HG02973 (cell line): ENCODE measurements around the gene RERG.

Source experiments
- ATAC-seq: cut with Tn5 transposase; IDR thresholded peaks from one replicate; pipeline ENCODE4 v1.9.1; 2021; ENCODE audit warnings: moderate library complexity; ENCODE audit not compliant: unreplicated experiment

The RERG gene

GRCh38 chr12:15192720-15193119 lies 28.5 kb downstream of the RERG start:
- no peak for ATAC-seq

- ATAC-seq: no peak
Measured at GRCh38 chr12:15188127-15188526, 33.1 kb downstream of the RERG start.

- ATAC-seq: no peak
Measured at GRCh38 chr12:15186597-15186996, 34.6 kb downstream of the RERG start.

GRCh38 chr12:15184484-15184883 lies 36.7 kb downstream of the RERG start:
- ATAC-seq: no peak

- ATAC-seq: no peak
Measured at GRCh38 chr12:15183821-15184220, 37.4 kb downstream of the RERG start.

GRCh38 chr12:15181017-15181683 lies 40.1 kb downstream of the RERG start:
- no peak for ATAC-seq

GRCh38 chr12:15180325-15180724 lies 40.9 kb downstream of the RERG start:
- no peak for ATAC-seq

- ATAC-seq: no peak
Measured at GRCh38 chr12:15179672-15180071, 41.5 kb downstream of the RERG start.

- ATAC-seq: no peak
Measured at GRCh38 chr12:15173142-15173541, 48.1 kb downstream of the RERG start.

- ATAC-seq: no peak
Measured at GRCh38 chr12:15172060-15172822, 49.0 kb downstream of the RERG start.

GRCh38 chr12:15171012-15171655 lies 50.1 kb downstream of the RERG start:
- no peak for ATAC-seq

GRCh38 chr12:15168026-15168678 lies 53.1 kb downstream of the RERG start:
- ATAC-seq: no peak

GRCh38 chr12:15165012-15165659 lies 56.1 kb downstream of the RERG start:
- no peak for ATAC-seq

- ATAC-seq: no peak
Measured at GRCh38 chr12:15163030-15163976, 57.9 kb downstream of the RERG start.

- ATAC-seq: no peak
Measured at GRCh38 chr12:15158083-15158482, 63.1 kb downstream of the RERG start.

GRCh38 chr12:15157269-15157671 lies 63.9 kb downstream of the RERG start:
- ATAC-seq: no peak

GRCh38 chr12:15155271-15155670 lies 65.9 kb downstream of the RERG start:
- ATAC-seq: no peak

- no peak for ATAC-seq
Measured at GRCh38 chr12:15154103-15154502, 67.1 kb downstream of the RERG start.

- no peak for ATAC-seq
Measured at GRCh38 chr12:15152868-15153267, 68.3 kb downstream of the RERG start.

- no peak for ATAC-seq
Measured at GRCh38 chr12:15152456-15152855, 68.8 kb downstream of the RERG start.
